ENCODE measurements around the gene LRMDA.

GRCh38 chr10:75677541-75677940 lies 246.1 kb downstream of the LRMDA start:
- TF ChIP-seq CREB1 (IDR thresholded peaks at IDR 0.05; ENCODE audit: low read depth): no peak
- no peak for TF ChIP-seq NR2C2 (IDR thresholded peaks at IDR 0.05; ENCODE audit: borderline replicate concordance, control insufficient read depth, insufficient read length, low read depth)
- no peak for TF ChIP-seq ASH2L (IDR thresholded peaks at IDR 0.05; ENCODE audit: borderline replicate concordance, low read depth)

Measured in GM12878 (cell line).